Kidney (tissue), 14 donors: ENCODE measurements around the gene ZBED4. TPM values are rescaled to one million over a fixed set of nuclear protein-coding genes. Genes with fewer than 3 reads are reported as not detected.
"Not testable (repeated sequence)": the region's sequence is repeated elsewhere in the genome, so short reads cannot be mapped to it uniquely, and the experiment has no call there.

Experiments
- DNase-seq, 5 donors: peaks; one replicate each; pipeline ENCODE4 v3.0.0-alpha.2; 2013 to 2020
- FAIRE-seq: peaks from 2 replicates; lab custom pipeline; 2012; peaks lifted over from hg19 to GRCh38; lab: Jason Lieb, UNC
- H3K27ac ChIP-seq, 2 donors: one replicate each; pipeline ENCODE4 v1.7.0; 2013; ENCODE audit warnings: low read depth in 2 of 2, low read length in 2 of 2, inconsistent platforms in 1 of 2
- H3K27me3 ChIP-seq: one replicate; pipeline ENCODE4 v1.7.1; 2013; ENCODE audit warnings: low read length, inconsistent platforms; ENCODE audit not compliant: control insufficient read depth, insufficient read depth
- H3K36me3 ChIP-seq, 3 donors: one replicate each; pipeline versions ENCODE4 v1.7.0 to v1.7.1; 2013; ENCODE audit warnings: low read length in 3 of 3, control low read depth in 1 of 3, inconsistent platforms in 1 of 3; ENCODE audit not compliant: insufficient read depth in 3 of 3, control insufficient read depth in 2 of 3
- H3K4me1 ChIP-seq, 3 donors: one replicate each; pipeline versions ENCODE4 v1.7.0 to v1.7.1; 2013; ENCODE audit warnings: low read length in 3 of 3, inconsistent platforms in 1 of 3, low read depth in 1 of 3; ENCODE audit not compliant: control insufficient read depth in 2 of 3, insufficient read depth in 2 of 3
- H3K4me3 ChIP-seq, 3 donors: one replicate each; pipeline versions ENCODE4 v1.7.0 to v1.8.1; 2013; ENCODE audit warnings: low read length in 3 of 3, control low read depth in 1 of 3, inconsistent platforms in 1 of 3
- H3K9ac ChIP-seq, 3 donors: one replicate each; pipeline versions ENCODE4 v1.7.0 to v1.7.1; 2013; ENCODE audit warnings: low read length in 3 of 3, control low read depth in 1 of 3, inconsistent platforms in 1 of 3
- H3K9me3 ChIP-seq, 3 donors: one replicate each; pipeline versions ENCODE4 v1.7.0 to v1.7.1; 2013; ENCODE audit warnings: low read length in 3 of 3, control low read depth in 1 of 3, inconsistent platforms in 1 of 3; ENCODE audit not compliant: control insufficient read depth in 2 of 3, insufficient read depth in 1 of 3
- CTCF ChIP-seq: IDR thresholded peaks from 3 replicates; pipeline ENCODE4 v1.5.1; 2012; ENCODE audit warnings: mild to moderate bottlenecking, moderate library complexity, borderline replicate concordance; ENCODE audit not compliant: insufficient read depth; ENCODE audit errors: extremely low read depth
- intact Hi-C: fragments of 100-400 bp; cut with DNase I; formaldehyde crosslinking; loops from one replicate; pipeline ENCODE4 v1.11.1; 2022
- polyA plus RNA-seq: library from polyadenylated mRNA; stranded (reverse); fragments of 350-450 nt; fragmentation: Illumina TruSeq; extraction: RNeasy Lipid Tissue Mini Kit (QIAGEN cat#74804); gene quantifications from one replicate; pipeline ENCODE4 v1.2.3, GENCODE V29; 2014; ENCODE audit warnings: low read depth, low replicate concordance; ENCODE audit not compliant: insufficient read depth
- total RNA-seq: library from RNA; stranded (reverse); fragmentation: NEBNext Ultra II Directional; extraction: Animal tissue kit (Norgen Biotek cat#: 25700); gene quantifications from one replicate; pipeline ENCODE4 v1.2.1, GENCODE V29; 2021
- donor health status: control.
- donor health status: control.
- donor health status: control.
- donor health status: control.
- donor health status: control.
- donor health status: DM: yes; HTN: yes; CAD: no.
- donor health status: Normal renal cell carcinoma (clear cell type).

ZBED4 gene
- total and polyA plus RNA-seq, 2 donors from 2014 or later: 2.1 to 12.9 TPM

GRCh38 chr22:49850959-49851802 is 2.5 kb upstream of the ZBED4 start:
- Histone ChIP-seq H3K27me3 (peaks cover 16% of the 10 kb centered on the region), H3K36me3 (no peaks in the 10 kb centered on the region), H3K4me1 (peaks cover 4 to 17% (median 4%) of the 10 kb centered on the region in 3 donors), H3K27ac (no peak overlapping the region), H3K4me3 (no peak overlapping the region), H3K9me3 (no peaks in the 10 kb centered on the region), H3K9ac (no peak overlapping the region)
- intact Hi-C loops: no loop called here
- no peak for FAIRE-seq
- TF ChIP-seq CTCF: no peak
- DNase-seq: no peak

- Histone ChIP-seq H3K4me3 (peak overlapping the region in 1 of 3 donors; percentile 77), H3K27ac (peak overlapping the region in 1 of 2 donors; percentile 93), H3K9ac (peak overlapping the region in 1 of 3 donors; percentile 80), H3K27me3 (peaks cover 11% of the 10 kb centered on the region), H3K4me1 (peaks cover 4 to 24% (median 4%) of the 10 kb centered on the region in 3 donors)
- DNase-seq, FAIRE-seq, intact Hi-C loops, H3K9me3 ChIP-seq, H3K36me3 ChIP-seq: not testable (repeated sequence)
Observed at GRCh38 chr22:49852568-49852897, 1.1 kb upstream of the ZBED4 start.

- peak; percentile 40 to 88 (median 53) for DNase-seq
- H3K9me3 ChIP-seq: no peaks in the 10 kb centered on the region
- H3K27ac ChIP-seq: peak overlapping the region in 1 of 2 donors; percentile 53
- H3K9ac ChIP-seq: peak overlapping the region; percentile 62 to 77 (median 68)
- peak overlapping the region; percentile 69 to 85 (median 82) for H3K4me3 ChIP-seq
- H3K27me3 ChIP-seq: peaks cover 7% of the 10 kb centered on the region
- peaks cover 4 to 22% (median 4%) of the 10 kb centered on the region in 3 donors for H3K4me1 ChIP-seq
- no peak for FAIRE-seq
- H3K36me3 ChIP-seq: no peaks in the 10 kb centered on the region
- no peak for TF ChIP-seq CTCF
- intact Hi-C loops: no loop called here
Observed at GRCh38 chr22:49853981-49854831, 562 bp downstream of the ZBED4 start.
